HepG2 (cell line): Measurements from ENCODE around the gene HDGFL3. TPM values are rescaled to one million over a fixed set of nuclear protein-coding genes. Genes with fewer than 3 reads are reported as not detected.

ENCODE experiments used
- ATAC-seq: fragments of 200-7000 bp; cut with Tn5 transposase; 3 replicates; pipeline ENCODE4 v1.9.1; 2020; ENCODE audit warnings: mild to moderate bottlenecking, moderate library complexity
- BruUV-seq: library from RNA; stranded (reverse); fragments of 400-500 nt; replicated peaks from 2 replicates; lab custom pipeline; 2021; lab: Mats Ljungman, UMichigan
- CTCF ChIA-PET: fragments of 300-600 bp; formaldehyde crosslinking; extraction: SDS; loops from one replicate; lab custom pipeline; 2021; ENCODE audit warnings: low total read pairs, inconsistent platforms, low intra/inter-chr PET ratio; lab: Yijun Ruan, JAX
- POLR2A ChIA-PET: fragments of 350-600 bp; sonication (Branson Sonifier 250); formaldehyde crosslinking; loops from one replicate; lab custom pipeline; 2020; ENCODE audit warnings: antibody characterized with exemption, inconsistent platforms; lab: Yijun Ruan, JAX
- DNase-seq: peaks from one replicate; pipeline ENCODE4 v3.0.0-alpha.2; 2015; ENCODE audit warnings: low spot score
- FAIRE-seq: peaks from 3 replicates; lab custom pipeline; 2011; peaks lifted over from hg19 to GRCh38; lab: Jason Lieb, UNC
- H2AFZ ChIP-seq: one replicate; pipeline ENCODE4 v1.6.1; 2011; ENCODE audit warnings: low read length, inconsistent platforms
- H3K27ac ChIP-seq: fragments of 300-600 bp; 3 replicates; pipeline ENCODE4 v1.8.0; 2011; ENCODE audit warnings: mixed run types, mild to moderate bottlenecking, mixed read lengths, low read length, inconsistent platforms; ENCODE audit not compliant: insufficient read depth; ENCODE audit errors: extremely low read length
- H3K27me3 ChIP-seq, 2 experiments: fragments of 200-600 bp in 1 of 2; 2 replicates in 1 of 2; 3 replicates in 1 of 2; pipeline versions ENCODE4 v1.6.0 to v1.8.0; 2011; ENCODE audit warnings: low read length in 2 of 2, mild to moderate bottlenecking in 2 of 2, moderate library complexity in 2 of 2, inconsistent platforms in 1 of 2; ENCODE audit not compliant: insufficient read depth in 2 of 2, control insufficient read depth in 1 of 2
- H3K36me3 ChIP-seq, 2 experiments: fragments of 200-600 bp in 1 of 2; replicated peaks in 1 of 2; 2 replicates in 1 of 2; 3 replicates in 1 of 2; pipeline versions ENCODE4 v1.5.1 to v1.8.0; 2011; ENCODE audit warnings: low read length in 2 of 2, inconsistent platforms in 1 of 2; ENCODE audit not compliant: insufficient read depth in 2 of 2, control insufficient read depth in 1 of 2
- H3K4me1 ChIP-seq: 2 replicates; pipeline ENCODE4 v1.5.1; 2012; ENCODE audit warnings: low read length, inconsistent platforms; ENCODE audit not compliant: insufficient read depth
- H3K4me2 ChIP-seq: 2 replicates; pipeline ENCODE4 v1.6.0; 2011; ENCODE audit warnings: low read depth, low read length, inconsistent platforms
- H3K4me3 ChIP-seq, 3 experiments: fragments of 200-600 bp in 1 of 3; sonication (generic), shearing (Covaris generic) in 1 of 3; replicated peaks in 1 of 3; 2 replicates each; pipeline ENCODE4 v1.5.1; 2011 to 2016; ENCODE audit warnings: low read length in 3 of 3, inconsistent platforms in 2 of 3, low read depth in 2 of 3, mild to moderate bottlenecking in 2 of 3, control low read depth in 1 of 3, mixed read lengths in 1 of 3; ENCODE audit not compliant: insufficient read depth in 1 of 3
- H3K79me2 ChIP-seq: one replicate; pipeline ENCODE4 v1.6.1; 2011; ENCODE audit warnings: low read length, inconsistent platforms; ENCODE audit not compliant: insufficient read depth
- H3K9ac ChIP-seq: 2 replicates; pipeline ENCODE4 v1.6.0; 2011; ENCODE audit warnings: mild to moderate bottlenecking, low read depth, low read length, inconsistent platforms; ENCODE audit not compliant: insufficient read depth
- H3K9me3 ChIP-seq: 2 replicates; pipeline ENCODE4 v1.5.1; 2012; ENCODE audit warnings: mild to moderate bottlenecking, low read length
- H4K20me1 ChIP-seq: 2 replicates; pipeline ENCODE4 v1.6.0; 2011; ENCODE audit warnings: inconsistent platforms, mild to moderate bottlenecking, low read length, moderate library complexity; ENCODE audit not compliant: insufficient read depth
- AGO1 ChIP-seq: fragments of 200-400 bp; formaldehyde crosslinking; IDR thresholded peaks from 2 replicates; pipeline ENCODE4 v1.6.1; 2017; ENCODE audit warnings: mild to moderate bottlenecking, low read depth, low read length, moderate library complexity; ENCODE audit not compliant: poor library complexity, severe bottlenecking
- CHCHD3 ChIP-seq: sonication (generic); formaldehyde crosslinking; IDR thresholded peaks from 2 replicates; pipeline ENCODE4 v1.8.0; 2022; ENCODE audit warnings: mild to moderate bottlenecking, missing genetic modification reagents, moderate library complexity
- EP300 ChIP-seq, 3 experiments: sonication (generic) in 1 of 3; formaldehyde crosslinking in 1 of 3; IDR thresholded peaks; 2 replicates each; pipeline versions ENCODE4 v1.5.1 to v1.6.1; 2011 to 2020; ENCODE audit warnings: low read depth in 2 of 3, low read length in 2 of 3, borderline replicate concordance in 1 of 3, improper control_type of control experiment in 1 of 3, mild to moderate bottlenecking in 1 of 3, missing genetic modification reagents in 1 of 3, moderate library complexity in 1 of 3
- KDM1A ChIP-seq: IDR thresholded peaks from 2 replicates; pipeline ENCODE4 v1.6.1; 2016; ENCODE audit warnings: missing compliant biosample characterization
- RBM39 ChIP-seq: fragments of 200-400 bp; formaldehyde crosslinking; IDR thresholded peaks from one replicate; pipeline ENCODE4 v1.6.1; 2018; ENCODE audit warnings: antibody characterized with exemption, mild to moderate bottlenecking, low read depth, low read length; ENCODE audit not compliant: poor library complexity, severe bottlenecking
- REST ChIP-seq, 2 experiments: IDR thresholded peaks; 2 replicates each; pipeline ENCODE4 v1.6.1; 2011 to 2012; ENCODE audit warnings: low read length in 2 of 2, borderline replicate concordance in 1 of 2, low read depth in 1 of 2, mild to moderate bottlenecking in 1 of 2, moderate library complexity in 1 of 2
- REXO4 ChIP-seq: sonication (generic); formaldehyde crosslinking; IDR thresholded peaks from 2 replicates; pipeline ENCODE4 v1.8.0; 2022; ENCODE audit warnings: missing genetic modification reagents, mild to moderate bottlenecking, borderline replicate concordance
- SOX6 ChIP-seq, 2 experiments: fragments of 450-650 bp in 1 of 2; sonication (generic) in 1 of 2; formaldehyde crosslinking in 1 of 2; IDR thresholded peaks; 2 replicates each; pipeline versions ENCODE4 v1.4.0 to v1.6.1; 2017 to 2020; ENCODE audit warnings: antibody characterized with exemption in 1 of 2, mild to moderate bottlenecking in 1 of 2, missing genetic modification reagents in 1 of 2
- ZBTB25 ChIP-seq: IDR thresholded peaks from 2 replicates; pipeline ENCODE4 v1.6.1; 2018; ENCODE audit warnings: missing genetic modification reagents
- ZBTB44 ChIP-seq: sonication (generic); formaldehyde crosslinking; IDR thresholded peaks from 2 replicates; pipeline ENCODE4 v1.4.0; 2020; ENCODE audit warnings: missing genetic modification reagents
- ZNF280B ChIP-seq: sonication (generic); formaldehyde crosslinking; IDR thresholded peaks from 2 replicates; pipeline ENCODE4 v1.5.0; 2020; ENCODE audit warnings: missing genetic modification reagents, mild to moderate bottlenecking, borderline replicate concordance
- ZNF552 ChIP-seq: sonication (generic); formaldehyde crosslinking; IDR thresholded peaks from 2 replicates; pipeline ENCODE4 v1.9.0; 2022; ENCODE audit warnings: missing genetic modification reagents, mild to moderate bottlenecking, borderline replicate concordance
- ZNF607 ChIP-seq: sonication (generic); formaldehyde crosslinking; IDR thresholded peaks from 2 replicates; pipeline ENCODE4 v1.5.1; 2020; ENCODE audit warnings: missing genetic modification reagents, mild to moderate bottlenecking, borderline replicate concordance
- WGBS: methylation state at CpG from one replicate; pipeline ENCODE4 v1.1.6; 2017; ENCODE audit warnings: low lambda C conversion rate; 5-methylcytosine and 5-hydroxymethylcytosine counted together
- in situ Hi-C: cut with HindIII; loops from 2 replicates; pipeline ENCODE4 v1.10.0; 2017; ENCODE audit warnings: low pct_unique_long_range_greater_than_20kb; ENCODE audit not compliant: extremely low pct_ligation_motif_present
- intact Hi-C: fragments of 100-400 bp; cut with micrococcal nuclease; formaldehyde crosslinking; loops from one replicate; pipeline ENCODE4 v1.10.0; 2022; ENCODE audit not compliant: unreplicated experiment
- polyA plus RNA-seq, 8 experiments: library from polyadenylated mRNA; depleted of rRNA in 3 of 8; stranded (reverse) in 7 of 8; unstranded in 1 of 8; fragments of >200 nt; fragmentation: Illumina TruSeq in 4 of 8; extraction: Trizol in 4 of 8; gene quantifications; 2 replicates each; pipeline versions ENCODE4 v1.2.1 to v1.2.3, GENCODE V29; 2011 to 2016; ENCODE audit warnings: low read depth in 4 of 8, missing spikeins in 1 of 8, mixed read lengths in 1 of 8; ENCODE audit not compliant: insufficient read depth in 1 of 8
- total RNA-seq, 5 experiments: library from RNA; depleted of rRNA; stranded (reverse); fragments of >200 nt; fragmentation: Illumina TruSeq; extraction: Trizol; gene quantifications; 2 replicates each; pipeline ENCODE4 v1.2.3, GENCODE V29; 2016; ENCODE audit warnings: low read depth in 1 of 5

Gene HDGFL3
- total and polyA plus RNA-seq, 2 of the 13 experiments (the other 11 are each of a cell fraction or from before 2014, with no cell fraction given) = 0.07 to 0.09 TPM

GRCh38 chr15:83109532-83109931, 98.1 kb downstream of the HDGFL3 start:
- H3K27ac ChIP-seq = no peak overlapping the region
- 38% methylated on average over 12 of the region's 12 CpGs for WGBS
- in situ Hi-C loops = no loop called here
- intact Hi-C loops = no loop called here
- no peaks in the 10 kb centered on the region for H4K20me1 ChIP-seq
- H3K4me3 ChIP-seq = no peak overlapping the region
- no peaks in the 10 kb centered on the region for H3K79me2 ChIP-seq
- ATAC-seq (no peak), FAIRE-seq (no peak), DNase-seq (no peak)
- H3K36me3 ChIP-seq = no peaks in the 10 kb centered on the region
- no TSS peak for BruUV-seq
- ChIA-PET POLR2A (no interaction called here), CTCF (no interaction called here)
- no peak overlapping the region for H2AFZ ChIP-seq
- no peak overlapping the region for H3K4me2 ChIP-seq
- H3K9me3 ChIP-seq = no peaks in the 10 kb centered on the region
- no peak overlapping the region for H3K9ac ChIP-seq
- TF ChIP-seq RBM39 (no peak), ZBTB25 (no peak), SOX6 (IDR thresholded peaks at IDR 0.05) (no peak), SOX6 (CRISPR knock-in tag; IDR thresholded peaks at IDR 0.05) (no peak), AGO1 (no peak), EP300 (IDR thresholded peaks at IDR 0.05; ENCODE audit: low read depth in 2 of 2, low read length in 2 of 2) (no peak), EP300 (CRISPR knock-in tag; IDR thresholded peaks at IDR 0.05; ENCODE audit: borderline replicate concordance) (no peak), CHCHD3 (no peak), REST (IDR thresholded peaks at IDR 0.05; ENCODE audit: borderline replicate concordance in 1 of 2, low read depth in 1 of 2, low read length in 2 of 2) (no peak), ZNF607 (CRISPR knock-in tag) (no peak), REXO4 (CRISPR knock-in tag) (no peak), ZNF280B (CRISPR knock-in tag) (no peak), KDM1A (CRISPR knock-in tag) (no peak), ZBTB44 (no peak), ZNF552 (no peak)
- no peaks in the 10 kb centered on the region for H3K4me1 ChIP-seq
- H3K27me3 ChIP-seq = peaks cover 0 to 40% of the 10 kb centered on the region in 2 experiments; a peak in 2 of 5 replicates
